ENCODE data around the gene MAP3K4.

MAP3K4 gene

GRCh38 chr6:161003336-161003735 is 11.8 kb downstream of the MAP3K4 start:
- no peak for DNase-seq

- DNase-seq = no peak
Measured at GRCh38 chr6:161008245-161008644, 16.7 kb downstream of the MAP3K4 start.

GRCh38 chr6:161009991-161010390 is 18.4 kb downstream of the MAP3K4 start:
- DNase-seq = no peak

GRCh38 chr6:161010418-161010817 is 18.8 kb downstream of the MAP3K4 start:
- DNase-seq = no peak

GRCh38 chr6:161011492-161012480 is 20.2 kb downstream of the MAP3K4 start:
- no peak for DNase-seq

- DNase-seq = no peak
Measured at GRCh38 chr6:161013695-161014094, 22.1 kb downstream of the MAP3K4 start.

GRCh38 chr6:161017766-161018564 is 26.4 kb downstream of the MAP3K4 start:
- DNase-seq = no peak

- no peak for DNase-seq
Measured at GRCh38 chr6:161019324-161019839, 27.8 kb downstream of the MAP3K4 start.

- no peak for DNase-seq
Measured at GRCh38 chr6:161021543-161021942, 30.0 kb downstream of the MAP3K4 start.

- no peak for DNase-seq
Measured at GRCh38 chr6:161021998-161022743, 30.6 kb downstream of the MAP3K4 start.

GRCh38 chr6:161023316-161023715 is 31.7 kb downstream of the MAP3K4 start:
- no peak for DNase-seq

GRCh38 chr6:161024364-161024920 is 32.9 kb downstream of the MAP3K4 start:
- no peak for DNase-seq

GRCh38 chr6:161027385-161027784 is 35.8 kb downstream of the MAP3K4 start:
- DNase-seq = no peak

GRCh38 chr6:161029195-161029809 is 37.7 kb downstream of the MAP3K4 start:
- no peak for DNase-seq

GRCh38 chr6:161031721-161032495 is 40.3 kb downstream of the MAP3K4 start:
- DNase-seq = no peak

GRCh38 chr6:161033667-161034066 is 42.1 kb downstream of the MAP3K4 start:
- no peak for DNase-seq

- no peak for DNase-seq
Measured at GRCh38 chr6:161035182-161035980, 43.8 kb downstream of the MAP3K4 start.

- no peak for DNase-seq
Measured at GRCh38 chr6:161035981-161036263, 44.4 kb downstream of the MAP3K4 start.

GRCh38 chr6:161037873-161038228 is 46.3 kb downstream of the MAP3K4 start:
- DNase-seq = no peak

GRCh38 chr6:161038229-161039031 is 46.9 kb downstream of the MAP3K4 start:
- DNase-seq = no peak
